COLO668 (cell line): ENCODE results near the gene UBE2N.
"Not testable (repeated sequence)": the region's sequence is repeated elsewhere in the genome, so short reads cannot be mapped to it uniquely, and the experiment has no call there.

Source experiments
- DNase-seq: peaks from one replicate; lab custom pipeline; 2025; ENCODE audit not compliant: unreplicated experiment; lab: John Stamatoyannopoulos, UW

UBE2N gene

DNA sequence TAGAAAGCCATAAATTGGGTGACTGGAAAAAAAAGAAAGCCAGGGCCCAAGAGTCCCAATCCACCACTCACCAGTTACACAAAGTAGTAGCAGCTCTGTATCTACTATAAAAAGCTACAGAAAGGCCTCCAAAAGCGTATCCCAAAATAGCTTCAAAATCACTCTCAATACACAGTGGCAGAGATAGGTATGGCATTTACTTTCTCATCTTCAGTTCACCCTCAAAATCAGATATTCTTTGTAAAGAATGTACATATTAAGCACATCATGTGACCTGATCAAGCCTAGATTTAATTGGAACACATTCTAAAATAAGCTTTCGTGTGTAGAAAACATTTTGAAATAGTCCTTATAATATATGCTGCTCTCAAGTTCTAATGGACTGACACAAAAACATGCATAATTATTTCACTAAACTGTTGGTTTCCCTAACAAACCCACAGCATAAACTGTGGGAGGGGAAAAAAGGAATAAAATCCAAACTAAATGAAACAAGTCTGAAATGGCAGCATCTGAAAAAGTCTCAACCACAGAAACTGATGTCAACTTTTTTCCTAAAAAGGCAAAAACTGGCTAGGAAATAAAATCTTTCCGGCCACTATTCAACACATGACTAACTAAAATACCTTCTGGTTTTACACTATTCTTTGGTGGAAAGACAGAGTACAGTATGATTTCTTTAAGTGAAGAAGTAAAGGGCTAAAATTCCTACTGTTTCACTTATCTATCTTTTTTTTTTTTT is 25.9 kb downstream of the UBE2N start:
- no peak for DNase-seq

GRCh38 chr12:93413064-93413463 is 28.7 kb downstream of the UBE2N start:
- no peak for DNase-seq

DNA sequence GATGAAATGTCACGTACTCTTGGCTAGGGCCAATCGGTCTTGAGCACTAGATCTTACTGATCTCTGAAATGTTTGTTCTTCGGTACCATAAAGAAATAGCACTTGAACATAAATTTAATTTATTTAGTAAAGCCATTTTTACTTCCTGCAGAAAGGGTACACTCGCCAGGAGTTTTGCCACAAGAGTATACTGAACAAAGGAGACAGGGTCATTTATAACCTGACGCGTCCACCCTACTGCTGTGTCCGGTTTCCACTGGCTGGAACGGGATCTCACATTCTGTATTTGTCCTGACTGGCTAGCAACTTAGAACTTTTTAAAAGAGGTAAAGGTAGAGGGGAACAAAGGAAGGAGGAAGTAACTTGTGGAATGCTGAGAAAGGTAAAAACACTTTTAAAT is 29.4 kb downstream of the UBE2N start:
- not testable (repeated sequence) for DNase-seq

- not testable (repeated sequence) for DNase-seq
These were observed 30.7 kb downstream of the UBE2N start for GRCh38 chr12:93411060-93411459.

DNA sequence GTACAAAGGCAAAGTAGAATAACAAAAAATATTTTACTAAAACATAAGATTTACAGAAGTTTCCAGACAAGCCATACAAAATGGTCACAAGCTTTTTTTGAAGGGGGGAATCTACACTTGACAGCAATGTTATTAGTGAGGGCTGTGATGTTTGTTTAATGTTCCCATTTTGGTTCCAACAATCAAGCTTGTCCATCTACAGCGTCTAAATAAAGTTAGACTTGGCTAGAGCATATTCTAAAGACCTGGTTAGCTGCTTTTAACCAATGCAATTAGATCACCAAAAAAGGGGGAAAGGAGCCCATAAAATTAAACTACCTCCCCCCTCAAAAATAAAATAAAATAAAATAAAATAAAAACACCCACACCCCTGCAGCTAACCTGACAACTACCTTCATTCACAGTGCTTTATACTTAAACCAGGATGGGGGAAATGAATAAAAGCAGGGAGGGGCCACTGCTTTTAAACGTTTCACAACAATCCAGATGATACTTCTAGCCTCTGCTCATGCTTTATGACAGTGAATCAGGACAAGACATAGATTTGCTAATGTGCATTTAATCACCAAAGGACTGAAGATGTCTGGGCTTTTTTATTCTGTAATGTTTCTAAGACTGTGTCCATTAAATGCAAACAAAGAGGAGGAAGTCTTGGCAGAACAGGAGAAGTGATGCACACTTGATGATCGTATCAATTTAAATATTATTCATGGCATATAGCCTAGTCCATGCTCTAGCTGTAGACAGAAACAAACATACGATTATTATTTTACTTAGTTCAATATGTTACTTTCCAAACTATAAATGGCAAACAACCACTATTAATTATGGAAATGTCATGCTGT is 32.2 kb downstream of the UBE2N start:
- DNase-seq: not testable (repeated sequence)

- DNase-seq: no peak
These were observed 32.9 kb downstream of the UBE2N start for GRCh38 chr12:93408813-93409212.

DNA sequence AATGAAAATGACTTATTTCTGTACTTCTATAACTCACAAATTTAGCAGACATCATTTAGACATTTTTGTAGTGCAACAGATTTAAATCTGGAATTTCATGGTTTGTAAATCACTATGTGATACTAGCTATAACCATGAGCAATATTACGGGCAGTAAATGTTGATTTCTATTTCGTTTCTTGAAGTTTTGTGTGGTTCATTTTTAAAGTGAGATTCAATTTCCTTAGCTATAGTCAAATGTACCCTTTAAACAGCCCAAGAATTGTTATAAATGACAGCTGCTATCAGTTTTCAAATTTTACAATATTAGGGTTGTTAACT is 33.8 kb downstream of the UBE2N start:
- DNase-seq: no peak

DNA sequence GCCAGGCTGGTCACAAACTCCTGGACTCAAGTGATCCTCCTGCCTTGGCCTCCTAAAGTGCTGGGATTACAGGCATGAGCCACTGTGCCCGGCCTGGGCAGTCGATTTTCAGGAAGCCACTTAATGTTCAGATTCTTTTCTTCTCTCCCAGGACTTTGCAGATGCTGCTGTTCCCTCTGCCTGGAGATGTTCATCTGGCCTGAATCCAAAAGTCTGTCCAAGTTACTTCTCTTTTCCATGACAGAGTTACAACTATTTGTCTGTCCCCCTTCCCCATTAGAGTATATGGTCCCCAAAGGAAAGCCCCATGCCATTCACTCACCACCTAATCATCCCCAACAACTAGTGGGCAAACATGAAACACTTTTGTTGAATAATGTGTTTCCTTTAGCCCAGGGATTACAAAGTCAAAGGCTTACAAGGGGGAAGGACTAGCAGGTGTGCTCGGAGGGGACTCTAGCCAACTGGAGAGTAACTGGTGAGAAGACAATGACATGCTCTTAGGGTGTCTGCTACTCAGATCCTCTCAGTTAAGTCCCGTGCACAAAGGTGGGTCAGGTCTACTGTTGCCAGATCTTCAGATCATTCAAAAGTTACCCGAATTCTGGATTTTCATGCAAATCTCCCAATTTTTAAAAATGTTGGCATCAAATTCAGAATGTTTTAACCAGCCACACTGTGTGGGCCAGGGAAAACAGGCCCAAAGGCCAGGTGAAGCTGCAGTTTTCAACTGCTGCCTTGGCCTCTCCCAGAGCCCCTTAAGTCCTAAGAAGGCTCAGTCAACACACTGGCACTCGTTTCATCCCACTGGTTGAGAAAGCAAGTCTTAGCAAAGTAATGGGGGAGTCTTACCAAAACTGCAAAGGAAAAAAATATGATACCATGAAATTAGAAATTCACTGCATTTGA is 34.4 kb downstream of the UBE2N start:
- DNase-seq: no peak

- DNase-seq: no peak
These were observed 36.5 kb downstream of the UBE2N start for GRCh38 chr12:93404961-93405849.

DNA sequence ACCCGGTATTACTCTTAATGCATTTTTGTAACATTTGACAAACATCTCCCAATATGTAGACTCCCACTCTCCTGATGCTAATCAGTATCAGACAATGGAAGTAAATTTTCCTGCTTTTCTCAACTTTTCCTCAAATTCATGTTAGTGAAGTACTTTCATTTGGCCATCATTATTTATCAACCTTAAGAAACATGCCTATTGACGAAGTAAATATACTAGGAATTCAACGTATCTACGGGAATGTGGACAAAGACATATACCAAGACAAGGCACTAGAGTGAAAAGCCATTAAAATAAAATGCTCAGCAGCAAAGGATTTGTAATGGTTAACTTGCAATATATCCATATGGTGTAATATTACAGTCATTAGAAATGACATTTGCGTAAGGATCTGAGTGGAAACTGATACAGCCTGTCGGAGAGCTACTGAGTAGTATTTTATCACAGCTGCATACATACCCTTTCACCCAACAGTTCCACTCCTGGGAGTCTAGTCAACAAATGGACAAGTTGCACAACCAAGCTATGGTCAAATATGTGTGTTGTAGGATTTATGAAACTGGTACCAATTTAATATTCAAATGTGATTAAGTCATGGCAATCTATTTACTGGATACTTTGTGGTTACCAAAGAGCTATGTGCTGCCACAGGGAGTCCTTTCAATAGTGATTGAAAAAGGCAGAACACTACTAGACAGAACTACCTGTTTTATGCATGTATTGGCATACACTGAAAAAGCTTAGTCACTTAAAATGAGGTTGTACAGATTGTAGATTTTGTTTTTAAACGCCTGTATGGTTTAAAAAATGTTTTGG is 37.6 kb downstream of the UBE2N start:
- no peak for DNase-seq

- DNase-seq: no peak
These were observed 39.1 kb downstream of the UBE2N start for GRCh38 chr12:93402333-93403311.

DNA sequence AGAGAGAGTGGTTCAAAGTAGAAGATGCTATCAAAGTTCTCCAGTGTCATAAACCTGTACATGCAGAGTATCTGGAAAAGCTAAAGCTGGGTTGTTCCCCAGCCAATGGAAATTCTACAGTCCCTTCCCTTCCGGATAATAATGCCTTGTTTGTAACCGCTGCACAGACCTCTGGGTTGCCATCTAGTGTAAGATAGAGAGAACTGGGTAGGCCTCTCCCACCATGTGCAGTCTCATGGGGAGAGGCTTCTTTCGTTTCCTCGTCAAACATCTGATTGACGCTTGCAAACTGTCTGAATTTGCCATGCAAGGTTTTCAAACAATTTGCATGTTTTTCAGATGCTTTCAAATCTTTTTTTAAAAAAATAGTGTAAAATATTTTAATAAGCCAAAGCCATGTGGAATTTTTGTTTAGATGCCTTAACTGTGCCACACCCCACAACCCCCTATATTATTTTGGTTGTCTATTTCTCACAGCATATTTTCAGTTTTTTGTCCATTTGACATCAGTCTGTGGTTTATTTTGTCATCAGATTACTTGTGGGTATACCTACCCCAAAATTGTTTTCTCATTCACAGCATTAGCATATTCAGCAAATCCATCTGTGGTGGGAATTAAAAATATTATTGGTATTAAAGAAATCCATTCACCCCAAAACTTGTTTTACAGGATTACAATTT is 42.4 kb downstream of the UBE2N start:
- DNase-seq: not testable (repeated sequence)

DNA sequence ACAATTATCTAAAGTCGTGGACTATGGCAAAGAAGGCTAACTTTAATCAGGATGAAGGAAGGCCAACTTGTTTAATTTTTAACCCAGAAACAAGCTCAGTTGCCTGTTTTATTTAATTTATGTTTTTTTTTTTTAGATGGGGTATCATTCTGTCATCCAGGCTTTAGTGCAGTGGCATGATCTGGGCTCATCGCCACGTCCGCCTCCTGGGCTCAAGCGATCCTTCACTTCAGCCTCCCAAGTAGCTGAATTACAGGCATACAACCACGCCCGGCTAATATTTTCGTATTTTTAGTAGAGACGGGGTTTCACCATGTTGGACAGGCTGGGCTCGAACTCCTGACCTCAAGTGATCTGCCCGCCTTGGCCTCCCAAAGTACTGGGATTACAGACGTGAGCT is 44.3 kb downstream of the UBE2N start:
- no peak for DNase-seq

GRCh38 chr12:93393425-93393824 is 48.3 kb downstream of the UBE2N start:
- no peak for DNase-seq

DNA sequence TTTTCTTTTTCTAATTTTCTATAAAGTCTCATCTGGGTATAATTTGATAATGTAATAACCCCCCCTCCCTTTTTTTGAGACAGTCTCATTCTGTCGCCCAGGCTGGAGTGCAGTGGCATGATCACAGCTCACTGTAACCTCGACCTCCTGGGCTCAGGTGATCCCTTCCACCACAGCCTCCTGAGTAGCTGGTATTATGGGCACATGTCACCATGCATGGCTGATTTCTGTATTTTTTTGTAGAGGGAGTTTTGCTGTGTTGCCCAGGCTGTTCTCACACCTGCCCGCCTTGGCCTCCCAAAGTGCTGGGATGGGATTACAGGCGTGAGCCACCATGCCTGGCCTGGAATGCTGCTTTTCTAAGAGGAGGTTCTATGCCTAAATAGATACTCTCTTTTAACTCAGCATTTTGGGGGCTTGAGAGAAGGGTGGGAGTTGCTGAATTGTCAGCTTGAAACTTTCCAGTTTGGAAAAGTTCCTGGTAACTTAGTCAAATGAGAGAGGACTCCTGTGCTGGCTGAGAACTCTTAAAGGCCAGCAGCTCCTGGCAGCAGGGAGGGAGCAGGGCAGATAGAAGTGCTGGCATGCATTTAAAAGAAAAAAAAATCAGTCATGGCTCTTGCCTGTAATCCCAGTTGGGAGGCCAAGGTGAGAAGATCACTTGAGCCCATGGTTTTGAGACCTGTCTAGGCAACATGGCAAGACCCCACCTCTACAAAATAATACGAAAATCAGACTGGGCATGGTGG is 51.0 kb downstream of the UBE2N start:
- DNase-seq: peak; percentile 23

DNA sequence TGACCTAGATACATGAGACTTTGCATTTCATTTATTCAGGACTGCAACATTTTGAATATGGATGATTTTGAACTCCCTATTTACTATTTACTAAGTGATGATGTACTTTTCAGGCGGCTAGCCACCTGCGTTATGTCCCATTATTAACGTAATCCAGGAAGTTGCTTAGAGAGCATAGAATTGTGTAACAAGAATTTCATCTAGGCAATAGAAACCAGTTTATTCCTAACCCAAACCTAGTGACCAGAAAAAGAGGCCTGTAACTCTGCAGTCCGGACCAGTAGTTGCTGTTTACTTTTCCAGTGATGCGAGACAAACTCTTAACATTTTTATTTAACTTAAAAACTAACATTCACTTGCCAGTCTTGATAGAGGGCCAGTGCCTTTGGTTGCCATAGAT is 51.7 kb downstream of the UBE2N start:
- no peak for DNase-seq

DNA sequence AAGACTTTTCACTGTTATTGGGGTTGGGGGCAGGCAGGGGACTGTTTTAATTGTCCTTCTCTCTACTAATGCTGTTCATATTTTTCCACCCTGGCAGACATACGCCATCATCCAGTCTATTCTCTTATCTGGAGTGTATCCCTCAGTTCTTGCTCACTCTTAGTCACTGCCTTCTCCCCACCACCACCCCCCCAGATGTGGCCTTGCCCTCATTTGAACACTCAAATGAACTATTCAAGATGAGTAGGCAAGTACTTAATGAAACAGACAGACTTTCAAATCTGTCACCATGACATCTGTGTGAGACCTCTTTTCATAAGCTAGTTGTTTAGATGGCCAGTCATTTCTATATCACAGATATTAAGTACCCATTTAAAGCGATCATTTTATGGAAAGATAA is 54.0 kb downstream of the UBE2N start:
- DNase-seq: no peak
